Stomach (tissue), 9 donors: ENCODE measurements around the gene RPS24. TPM values are rescaled to one million over a fixed set of nuclear protein-coding genes. Genes with fewer than 3 reads are reported as not detected.

Experiments used
- DNase-seq, 2 donors: peaks; one replicate each; pipeline versions ENCODE4 v3.0.0 to v3.0.0-alpha.2; 2013 to 2019
- H3K27ac ChIP-seq, 5 donors: fragments of 200-600 bp in 4 of 5; sonication (generic) in 4 of 5; one replicate each; pipeline ENCODE4 v1.5.1; 2013 to 2019; ENCODE audit warnings: mild to moderate bottlenecking in 1 of 5, moderate library complexity in 1 of 5
- H3K27me3 ChIP-seq, 3 donors: fragments of 200-600 bp; sonication (generic); one replicate each; pipeline ENCODE4 v1.5.1; 2017 to 2019; ENCODE audit warnings: mixed run types in 1 of 3
- H3K36me3 ChIP-seq, 4 donors: fragments of 200-600 bp; sonication (generic); 1 replicate in 3 of 4; 2 replicates in 1 of 4; pipeline ENCODE4 v1.5.1; 2016 to 2019
- H3K4me1 ChIP-seq, 4 donors: fragments of 200-600 bp; sonication (generic); one replicate each; pipeline ENCODE4 v1.5.1; 2016 to 2019
- H3K4me3 ChIP-seq, 4 donors: fragments of 200-600 bp; sonication (generic) in 3 of 4; one replicate each; pipeline ENCODE4 v1.5.1; 2016 to 2019; ENCODE audit warnings: mild to moderate bottlenecking in 1 of 4
- H3K9me3 ChIP-seq, 4 donors: fragments of 200-600 bp; sonication (generic); one replicate each; pipeline ENCODE4 v1.5.1; 2016 to 2019
- CTCF ChIP-seq, 7 experiments: fragments of 450-650 bp in 4 of 7; fragments of 200-600 bp in 3 of 7; sonication (generic) in 3 of 7; IDR thresholded peaks; one replicate each; pipeline ENCODE4 v1.5.1; 2016 to 2019; ENCODE audit warnings: antibody characterized with exemption in 7 of 7, control low read depth in 2 of 7, mild to moderate bottlenecking in 1 of 7
- EP300 ChIP-seq: sonication (generic); formaldehyde crosslinking; IDR thresholded peaks from one replicate; pipeline ENCODE4 v1.6.1; 2017; ENCODE audit warnings: antibody characterized with exemption
- POLR2A ChIP-seq, 4 donors: fragments of 450-650 bp; IDR thresholded peaks; one replicate each; pipeline ENCODE4 v1.6.1; 2016; ENCODE audit warnings: antibody characterized with exemption in 4 of 4, control low read depth in 2 of 4, mild to moderate bottlenecking in 1 of 4, moderate library complexity in 1 of 4
- POLR2AphosphoS5 ChIP-seq, 3 donors: sonication (generic); formaldehyde crosslinking; IDR thresholded peaks; one replicate each; pipeline ENCODE4 v1.6.1; 2016; ENCODE audit warnings: antibody characterized with exemption in 3 of 3
- WGBS, 5 donors: extraction: QIAGEN DNeasy Blood & Tissue Kit in 3 of 5; methylation state at CpG; one replicate each; pipeline versions ENCODE4 v1.1.5 to v1.1.7; 2013 to 2018; 5-methylcytosine and 5-hydroxymethylcytosine counted together
- intact Hi-C: fragments of 100-400 bp; cut with DNase I; formaldehyde crosslinking; loops from one replicate; pipeline ENCODE4 v1.15.1; 2023; ENCODE audit warnings: low total_unique reads
- polyA plus RNA-seq, 3 donors: library from polyadenylated mRNA; stranded (reverse); fragments of 200-250 nt; gene quantifications; one replicate each; pipeline ENCODE4 v1.2.3, GENCODE V29; 2013
- total RNA-seq, 5 donors: library from RNA; depleted of rRNA; stranded (reverse); fragments of >200 nt; gene quantifications; one replicate each; pipeline versions ENCODE4 v1.1.0 to v1.2.3, GENCODE V29; 2014 to 2016
- donor health status: healthy with polysubstance abuse.
- donor health status: Bipolar disorder and iron deficiency.
- donor health status: healthy.

The RPS24 gene
- total and polyA plus RNA-seq, 8 donors, result 936 to 7,888 (median 2,768) TPM

- intact Hi-C loops, result loop anchor here (5.0 kb wide), 1 partner anchor 1151 kb away; no protein-coding TSS in a partner anchor
- Histone ChIP-seq H3K36me3 (peaks cover 16 to 26% (median 25%) of the 10 kb centered on the region in 4 donors), H3K27me3 (no peaks in the 10 kb centered on the region), H3K4me1 (peaks cover 0 to 41% (median 19%) of the 10 kb centered on the region in 4 donors), H3K4me3 (no peak overlapping the region), H3K9me3 (no peaks in the 10 kb centered on the region), H3K27ac (no peak overlapping the region)
- 60 to 79% (median 72%) methylated on average over 8 of the region's 8 CpGs for WGBS, 5 donors
- DNase-seq, result no peak
- TF ChIP-seq EP300 (no peak), POLR2AphosphoS5 (IDR thresholded peaks at IDR 0.05) (no peak), CTCF (IDR thresholded peaks at IDR 0.05) (no peak), POLR2A (IDR thresholded peaks at IDR 0.05) (no peak)
Measured at GRCh38 chr10:78045856-78046255, 12.2 kb downstream of the RPS24 start.

- no peaks in the 10 kb centered on the region for H3K9me3 ChIP-seq
- DNase-seq, result no peak
- H3K4me3 ChIP-seq, result no peak overlapping the region
- H3K27ac ChIP-seq, result no peak overlapping the region
- TF ChIP-seq POLR2A (IDR thresholded peaks at IDR 0.05), result no peak
- TF ChIP-seq CTCF (IDR thresholded peaks at IDR 0.05), result no peak
- WGBS, 5 donors, result 67 to 78% (median 68%) methylated on average over 10 of the region's 10 CpGs
- intact Hi-C loops, result loop anchor here (5.0 kb wide), 1 partner anchor 1151 kb away; no protein-coding TSS in a partner anchor
- peaks cover 6 to 17% (median 15%) of the 10 kb centered on the region in 4 donors for H3K36me3 ChIP-seq
- H3K27me3 ChIP-seq, result no peaks in the 10 kb centered on the region
- H3K4me1 ChIP-seq, result peaks cover 0 to 35% (median 16%) of the 10 kb centered on the region in 4 donors
Measured at GRCh38 chr10:78046711-78047269, 13.1 kb downstream of the RPS24 start.

- no peak overlapping the region for H3K4me3 ChIP-seq
- H3K27ac ChIP-seq, result no peak overlapping the region
- peak; percentile 89 to 94 for DNase-seq
- H3K36me3 ChIP-seq, result peaks cover under 1 to 11% (median 9%) of the 10 kb centered on the region in 4 donors
- H3K27me3 ChIP-seq, result no peaks in the 10 kb centered on the region
- TF ChIP-seq POLR2A (IDR thresholded peaks at IDR 0.05) (no peak), POLR2AphosphoS5 (IDR thresholded peaks at IDR 0.05) (peak in 1 of 3 donors; percentile 42), CTCF (IDR thresholded peaks at IDR 0.05) (peak in 5 of 7 experiments; percentile 36 to 93 (median 83)), EP300 (no peak)
- peaks cover 0 to 32% (median 16%) of the 10 kb centered on the region in 4 donors for H3K4me1 ChIP-seq
- 15 to 20% (median 19%) methylated on average over 12 to 13 of the region's 13 CpGs for WGBS, 5 donors
- H3K9me3 ChIP-seq, result no peaks in the 10 kb centered on the region
- intact Hi-C loops, result loop anchor here (5.0 kb wide), 1 partner anchor 1150 kb away; no protein-coding TSS in a partner anchor
Measured at GRCh38 chr10:78047314-78047891, 13.7 kb downstream of the RPS24 start.

GRCh38 chr10:78049851-78050250, 16.2 kb downstream of the RPS24 start:
- no peak for DNase-seq
- H3K4me1 ChIP-seq, result peaks cover 0 to 14% (median 10%) of the 10 kb centered on the region in 4 donors
- no peaks in the 10 kb centered on the region for H3K27me3 ChIP-seq
- no peak overlapping the region for H3K4me3 ChIP-seq
- intact Hi-C loops, result loop anchor here (5.0 to 10.0 kb wide), 2 partner anchors 605 to 1147 kb away; no protein-coding TSS in a partner anchor
- TF ChIP-seq CTCF (IDR thresholded peaks at IDR 0.05) (no peak), EP300 (no peak), POLR2A (IDR thresholded peaks at IDR 0.05) (no peak), POLR2AphosphoS5 (IDR thresholded peaks at IDR 0.05) (no peak)
- H3K9me3 ChIP-seq, result no peaks in the 10 kb centered on the region
- H3K36me3 ChIP-seq, result peaks cover 0 to 3% (median 0%) of the 10 kb centered on the region in 4 donors
- no peak overlapping the region for H3K27ac ChIP-seq
- 86 to 100% (median 93%) methylated on average over 1 of the region's 1 CpG for WGBS, 5 donors
